Measurements from ENCODE around the gene ADGRL1.
A peak's percentile ranks its signal among the peaks of the same experiment; 100 is the strongest.

ADGRL1 gene

DNA sequence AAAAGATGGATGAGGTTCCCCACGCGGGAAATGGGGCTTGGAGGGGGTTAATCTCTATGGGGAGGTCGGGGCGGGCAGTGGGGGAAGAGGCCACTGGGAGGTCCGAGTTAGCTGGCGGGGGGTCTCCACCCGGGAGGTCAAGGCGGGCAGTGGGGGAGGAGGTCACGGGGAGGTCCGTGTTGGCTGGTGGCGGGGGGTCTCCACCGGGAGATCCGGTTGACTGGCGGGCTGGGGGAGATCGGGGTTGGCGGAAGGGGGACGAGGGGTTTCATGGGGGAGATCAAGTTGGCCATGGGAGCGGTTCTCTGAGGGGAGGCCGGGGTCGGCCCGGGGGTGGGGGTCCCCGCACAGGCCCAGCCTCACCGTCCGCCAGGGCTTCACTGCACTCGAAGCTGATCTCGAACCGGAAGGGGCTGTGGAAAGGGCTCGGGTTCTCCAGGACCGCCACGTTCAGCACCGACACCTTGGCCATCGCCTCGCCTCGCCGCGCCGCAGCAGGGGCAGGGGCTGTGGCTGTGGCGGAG, 69.9 kb downstream of the ADGRL1 start:
- DNase-seq: no peak

DNA sequence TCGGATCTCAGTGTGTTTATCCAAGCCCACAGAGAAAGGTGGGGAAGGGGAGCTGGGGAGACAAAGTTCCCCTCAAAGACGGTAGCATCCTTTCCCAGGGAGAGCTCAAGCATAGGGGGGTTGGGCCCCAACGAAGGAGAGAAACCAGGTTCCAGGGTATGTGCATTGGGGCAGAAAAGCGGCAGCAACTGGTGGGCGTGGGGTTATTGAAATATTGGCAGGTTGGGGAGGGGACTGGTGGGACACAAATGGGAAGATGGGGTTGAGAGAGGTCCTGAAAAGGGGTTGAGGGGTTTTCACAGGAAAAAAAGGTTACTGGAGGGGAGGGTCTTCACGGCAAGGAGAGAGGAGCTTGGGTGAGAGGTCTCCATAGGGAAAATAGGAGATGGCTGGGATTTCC, 70.6 kb downstream of the ADGRL1 start:
- no peak for DNase-seq

DNA sequence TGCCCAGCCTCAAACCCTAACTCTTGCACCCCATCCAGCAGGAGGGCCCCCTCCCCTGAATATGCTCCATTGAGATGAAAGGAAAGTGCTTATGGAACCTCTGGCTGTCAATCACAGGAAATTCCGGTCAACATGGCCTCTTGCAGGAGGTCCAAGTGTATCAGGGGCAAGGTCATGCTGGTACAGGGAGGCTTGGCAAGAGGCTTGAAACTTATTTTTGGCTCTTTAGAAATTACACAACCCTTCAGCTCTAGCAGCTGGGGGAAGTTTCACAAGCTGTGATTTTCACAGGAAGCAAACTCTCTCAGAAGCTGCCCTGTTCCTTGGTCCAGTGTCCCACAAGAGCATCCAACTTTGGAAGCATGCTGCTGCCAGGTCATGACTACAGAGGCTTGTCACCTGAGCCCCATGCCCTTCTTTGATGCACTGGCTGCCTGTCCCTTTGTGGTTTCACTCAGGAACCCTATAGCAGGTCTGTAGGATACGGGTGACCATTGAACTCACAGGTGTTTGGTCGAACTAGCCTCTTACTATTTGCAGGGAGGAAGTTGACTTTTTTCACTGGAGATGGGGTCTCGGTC, 78.0 kb downstream of the ADGRL1 start:
- no peak for DNase-seq

DNA sequence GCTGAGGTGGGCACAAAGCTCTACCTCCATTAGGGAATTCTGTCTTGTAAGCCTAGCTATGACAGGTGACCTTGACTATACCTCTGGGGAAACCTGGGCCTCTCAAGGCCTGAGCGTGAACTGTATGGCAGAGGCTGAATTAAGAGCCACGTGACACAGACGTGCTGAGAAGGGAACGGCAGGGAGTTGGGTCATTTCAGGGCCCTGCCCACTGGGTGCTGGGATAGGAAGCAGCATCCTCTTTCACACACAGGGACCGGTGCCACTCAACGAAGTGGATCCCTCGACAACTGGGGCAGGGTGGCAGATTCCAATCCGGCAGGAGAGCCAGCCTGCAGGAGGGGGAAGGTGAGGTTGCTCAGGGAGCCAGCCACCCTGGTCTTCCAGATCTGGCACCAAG, 78.8 kb downstream of the ADGRL1 start:
- no peak for DNase-seq

DNA sequence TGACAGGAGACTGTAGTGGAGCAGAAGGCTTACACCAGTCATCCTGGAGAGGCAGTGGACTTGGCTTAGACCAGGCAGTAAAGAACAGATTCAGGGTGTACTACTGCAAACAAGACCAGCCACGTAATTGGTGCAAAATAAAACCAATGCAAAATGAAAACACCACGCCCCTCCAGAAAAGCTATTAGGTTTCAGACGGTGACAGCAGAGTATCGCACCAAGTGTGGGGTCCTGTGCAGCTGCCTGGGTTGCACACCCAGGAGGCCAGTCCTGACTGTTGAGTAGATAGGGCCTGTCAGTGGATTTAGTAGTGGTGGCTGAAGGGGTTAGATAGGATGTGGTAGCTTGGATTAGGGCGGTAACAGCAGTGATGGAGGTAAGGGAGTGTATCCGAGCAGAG, 83.0 kb downstream of the ADGRL1 start:
- no peak for DNase-seq

DNA sequence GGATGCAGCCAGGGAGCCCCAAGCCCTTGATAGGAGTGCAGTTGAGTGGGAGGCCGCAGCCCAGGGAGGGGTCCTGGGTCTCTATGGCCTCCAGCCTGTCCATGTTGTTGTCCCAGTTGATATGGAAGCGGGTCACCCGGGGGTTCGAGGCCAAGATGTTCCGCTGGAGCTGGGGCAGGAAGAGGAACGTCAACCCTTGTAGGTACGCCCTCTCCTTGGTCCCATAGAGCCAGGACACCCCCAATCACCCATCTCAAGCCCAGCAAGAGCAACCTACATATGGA, 85.5 kb downstream of the ADGRL1 start:
- DNase-seq: no peak

DNA sequence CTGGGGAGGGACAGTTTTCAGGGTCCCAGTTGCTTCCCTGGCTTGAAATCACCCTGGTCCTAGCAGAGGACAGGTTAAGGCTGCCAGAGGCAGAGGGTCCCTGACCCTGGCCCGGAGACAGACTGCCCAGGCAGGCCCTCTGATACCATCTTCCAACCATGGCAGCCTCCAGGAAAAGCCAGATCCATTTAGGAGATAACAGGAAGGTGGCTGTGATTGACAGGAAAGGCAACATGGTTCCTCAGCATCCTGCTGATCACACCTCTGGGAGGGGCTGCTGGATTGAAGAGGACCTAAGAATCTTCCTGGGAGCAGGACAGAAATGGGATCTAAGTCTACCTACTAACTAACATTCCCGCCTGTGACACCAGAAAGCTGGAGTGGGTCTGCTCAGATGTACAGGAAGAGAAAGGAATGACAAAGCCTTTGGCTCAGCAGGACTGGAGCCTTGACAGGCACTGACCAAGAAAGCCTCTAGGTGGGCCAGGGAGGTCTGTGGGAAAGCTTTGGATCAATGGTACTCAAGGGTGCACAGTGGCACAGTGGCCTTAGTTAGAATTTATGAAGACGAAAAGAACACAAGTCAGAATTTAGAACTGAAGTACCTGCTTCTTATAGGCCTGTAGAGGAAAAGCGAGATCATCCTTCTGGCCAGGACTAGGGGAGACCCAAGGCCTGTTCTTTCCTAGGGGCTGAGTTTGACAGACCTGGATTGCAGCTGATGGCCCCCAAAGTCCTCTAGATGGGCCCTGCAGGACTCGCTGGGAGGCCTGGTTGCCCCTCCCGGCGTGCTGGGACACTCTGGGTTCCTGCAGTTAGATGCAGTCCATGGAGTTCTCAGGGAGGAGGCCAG, 86.1 kb downstream of the ADGRL1 start:
- DNase-seq: no peak

DNA sequence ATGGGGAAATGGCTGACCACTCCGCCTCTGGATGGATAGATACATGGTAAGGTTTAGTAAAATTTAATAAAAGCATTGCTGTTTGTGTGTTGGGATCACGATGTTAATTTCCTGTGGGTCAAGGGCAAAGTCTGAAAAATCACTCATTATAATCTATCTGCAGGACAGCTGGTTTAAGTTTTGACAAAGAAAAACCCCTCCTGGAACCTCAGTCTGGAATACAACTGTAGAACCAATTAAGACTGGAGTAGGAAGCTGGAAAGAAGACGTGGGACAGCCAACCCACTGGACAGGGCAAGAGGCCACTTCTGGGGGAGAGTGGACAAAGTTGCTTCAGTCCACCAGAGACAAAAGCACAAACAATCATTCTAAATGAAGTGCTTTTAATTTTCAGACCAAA, 86.8 kb downstream of the ADGRL1 start:
- no peak for DNase-seq

DNA sequence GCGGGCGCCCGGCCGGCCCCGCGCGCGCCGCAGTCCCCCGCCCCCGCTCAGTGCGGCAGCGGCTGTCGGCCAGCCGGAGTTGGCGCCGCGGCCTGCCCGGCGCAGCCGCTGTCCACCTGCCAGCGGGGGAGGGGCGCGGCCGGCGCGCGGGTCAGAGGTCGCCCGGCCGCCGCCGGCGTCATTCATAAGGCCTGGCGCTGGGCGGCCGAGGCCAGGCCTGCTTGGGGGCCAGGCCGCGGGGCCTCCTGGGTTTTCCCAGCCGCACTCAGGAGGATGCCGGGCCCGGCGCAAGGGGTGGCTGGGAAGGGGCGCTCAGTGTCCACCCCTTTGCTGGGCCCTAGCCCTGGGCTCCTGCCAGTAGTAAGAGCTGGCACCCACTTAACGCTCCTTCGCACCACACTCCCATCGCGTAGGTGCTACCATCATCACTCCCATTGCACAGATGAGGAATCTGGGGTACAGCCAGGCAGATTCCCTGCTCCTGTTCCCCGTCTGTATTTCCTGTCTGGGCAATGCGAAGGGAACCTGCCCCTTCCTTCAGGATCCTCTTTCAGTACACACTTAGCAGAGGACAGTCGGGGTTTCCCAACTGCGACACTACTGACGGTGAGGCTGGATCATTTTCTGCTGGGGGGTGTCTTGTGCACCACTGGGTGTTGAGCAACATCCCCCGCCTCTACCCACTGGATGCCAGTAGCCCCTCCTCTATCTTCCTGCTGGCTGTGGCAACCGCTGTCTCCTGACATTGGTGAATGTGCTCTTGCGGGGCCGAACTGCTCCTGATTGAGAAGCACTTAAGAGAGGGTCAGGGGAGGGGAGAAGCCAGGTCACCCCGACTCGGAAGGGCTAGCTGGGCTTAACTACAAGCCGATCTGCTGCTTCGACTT, 87.6 kb downstream of the ADGRL1 start:
- DNase-seq: peak; percentile 11

DNA sequence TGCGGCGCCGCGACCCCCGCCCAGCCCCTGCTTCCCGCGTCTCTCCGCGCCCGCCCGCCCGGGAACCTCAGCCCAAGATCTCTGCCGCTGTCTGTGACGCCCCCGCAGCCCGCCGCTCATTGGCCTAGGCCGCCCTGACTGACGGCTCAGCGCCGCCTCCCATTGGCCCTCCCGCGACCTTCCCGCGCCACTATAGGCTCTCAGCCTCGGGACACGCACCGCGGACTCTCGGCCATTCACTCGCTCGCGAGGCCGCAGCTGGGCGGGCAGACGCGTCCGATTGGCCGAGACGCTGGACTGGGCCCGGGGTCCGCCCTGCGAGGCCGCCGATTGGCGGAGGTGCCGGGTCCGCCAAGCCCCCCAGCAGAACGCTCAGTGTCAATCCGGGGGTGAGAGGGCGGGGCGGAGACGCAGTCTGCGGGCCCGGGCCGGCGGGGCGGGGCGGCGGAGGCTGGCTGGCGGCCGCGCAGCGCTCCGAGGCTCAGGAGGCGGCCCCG, 88.3 kb downstream of the ADGRL1 start, which contains the start of gene PRKACA:
PRKACA (minus strand) TSS at position 95 of the 497 bp plus-strand sequence. CDS start 215 bp downstream, outside the sequence.
- peak; percentile 98 for DNase-seq

DNA sequence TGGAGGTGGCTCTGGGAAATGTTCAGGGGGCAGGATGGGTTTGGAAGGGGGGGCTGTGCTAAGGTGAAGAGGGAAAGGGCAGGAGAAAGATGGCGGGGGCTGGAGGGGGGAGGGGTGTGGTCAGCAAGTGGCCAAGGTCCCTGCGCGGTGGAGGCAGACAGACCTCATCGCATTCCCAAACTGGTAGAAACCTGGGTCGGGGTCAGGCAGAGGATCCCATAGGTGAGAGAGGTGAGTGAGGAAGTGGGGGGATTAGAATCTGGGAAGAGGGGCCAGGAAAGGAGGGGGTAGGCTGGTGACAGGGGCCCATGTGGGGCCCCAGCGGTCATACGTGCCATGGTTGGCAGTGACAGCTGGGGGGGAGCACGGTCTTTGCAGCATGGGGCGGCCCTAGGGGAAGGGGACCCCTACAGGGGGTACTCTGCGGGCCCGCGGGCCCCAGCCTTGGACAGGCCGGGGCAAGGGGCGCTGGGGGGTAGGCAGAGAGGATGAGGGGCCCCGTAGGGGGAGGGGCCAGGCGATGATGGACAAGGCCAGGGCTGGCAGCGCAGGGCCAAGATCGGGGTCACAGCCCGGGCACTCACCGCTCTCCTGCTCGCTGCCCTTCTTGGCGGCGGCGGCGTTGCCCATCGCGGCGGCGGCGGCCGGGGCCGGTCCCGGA, 88.9 kb downstream of the ADGRL1 start:
- DNase-seq: no peak

DNA sequence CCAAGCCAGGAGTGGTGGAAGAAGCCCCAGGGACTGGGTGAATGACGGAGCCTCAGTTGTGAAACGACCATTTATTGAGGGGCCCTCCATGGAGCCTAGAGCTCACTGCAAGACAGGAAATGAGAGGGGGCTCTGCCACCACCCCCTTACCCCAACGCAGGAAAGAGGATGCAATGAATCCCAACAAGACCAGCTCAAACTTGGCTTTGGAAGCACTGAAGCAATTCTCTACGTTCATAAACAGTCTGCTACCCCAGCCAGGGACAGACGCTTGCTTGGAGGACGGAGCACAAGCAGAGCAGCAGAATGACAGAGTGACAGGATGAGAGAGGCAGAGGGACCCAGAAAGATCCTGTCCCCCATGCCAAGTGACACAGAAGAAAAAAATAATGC, 89.4 kb downstream of the ADGRL1 start:
- DNase-seq: no peak

DNA sequence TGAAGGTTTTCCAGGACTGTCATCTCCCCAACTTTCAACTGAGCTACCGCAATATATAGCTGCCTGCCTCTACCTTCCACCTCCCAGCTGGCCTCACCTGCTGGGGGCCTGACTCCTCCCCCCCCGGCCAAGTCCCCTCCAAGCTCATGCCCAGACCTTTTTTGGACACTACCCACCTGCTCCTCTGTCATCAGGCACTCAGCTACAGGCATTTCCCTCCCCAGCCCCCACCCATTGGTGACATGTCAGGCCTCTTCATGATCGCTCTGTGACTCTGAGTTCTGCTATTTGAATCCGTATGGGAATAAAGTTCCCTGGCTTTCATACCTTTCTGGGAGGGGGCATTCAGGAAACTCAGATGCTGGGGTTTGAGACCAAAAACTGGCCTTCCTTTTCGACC, 90.2 kb downstream of the ADGRL1 start:
- no peak for DNase-seq

DNA sequence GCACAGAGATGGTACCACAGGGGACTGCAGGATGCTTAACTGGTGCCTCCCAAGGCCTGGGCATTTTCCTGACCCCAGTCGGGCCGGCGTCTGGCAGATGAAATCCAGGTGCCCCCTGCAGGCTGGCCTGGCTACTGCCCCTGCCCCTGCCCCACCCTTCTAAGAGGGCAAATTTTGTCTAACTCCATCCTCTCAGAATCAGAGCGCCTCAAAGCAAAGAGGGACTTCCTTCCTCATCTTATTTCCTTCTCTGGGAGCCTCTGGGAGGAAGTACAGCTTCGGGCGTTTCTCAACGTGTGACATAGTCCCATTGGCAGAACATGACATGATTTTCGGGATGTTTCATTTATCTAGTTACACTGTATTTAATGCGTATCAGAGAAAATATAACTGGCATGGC, 91.1 kb downstream of the ADGRL1 start:
- peak; percentile 25 for DNase-seq

DNA sequence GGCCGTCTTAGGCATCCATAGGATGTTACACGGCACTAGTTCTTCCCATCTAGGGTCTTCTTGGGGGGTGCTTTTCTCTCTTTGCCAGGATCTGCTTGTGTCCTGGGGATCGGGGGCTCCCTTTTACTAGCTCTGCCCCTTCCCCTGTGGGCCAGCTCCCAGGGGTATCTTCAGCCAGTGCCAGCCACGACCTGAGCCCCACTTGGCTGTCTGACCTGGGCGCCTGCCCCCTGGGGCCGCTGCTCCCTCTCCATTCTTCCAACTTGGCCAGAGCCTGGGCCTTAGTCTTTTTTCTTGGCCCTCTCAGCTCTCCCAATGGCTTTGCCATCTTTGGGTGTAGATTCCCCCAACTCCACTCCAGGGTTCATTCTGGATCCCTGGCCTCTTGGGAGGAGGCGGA, 91.5 kb downstream of the ADGRL1 start:
- DNase-seq: no peak

DNA sequence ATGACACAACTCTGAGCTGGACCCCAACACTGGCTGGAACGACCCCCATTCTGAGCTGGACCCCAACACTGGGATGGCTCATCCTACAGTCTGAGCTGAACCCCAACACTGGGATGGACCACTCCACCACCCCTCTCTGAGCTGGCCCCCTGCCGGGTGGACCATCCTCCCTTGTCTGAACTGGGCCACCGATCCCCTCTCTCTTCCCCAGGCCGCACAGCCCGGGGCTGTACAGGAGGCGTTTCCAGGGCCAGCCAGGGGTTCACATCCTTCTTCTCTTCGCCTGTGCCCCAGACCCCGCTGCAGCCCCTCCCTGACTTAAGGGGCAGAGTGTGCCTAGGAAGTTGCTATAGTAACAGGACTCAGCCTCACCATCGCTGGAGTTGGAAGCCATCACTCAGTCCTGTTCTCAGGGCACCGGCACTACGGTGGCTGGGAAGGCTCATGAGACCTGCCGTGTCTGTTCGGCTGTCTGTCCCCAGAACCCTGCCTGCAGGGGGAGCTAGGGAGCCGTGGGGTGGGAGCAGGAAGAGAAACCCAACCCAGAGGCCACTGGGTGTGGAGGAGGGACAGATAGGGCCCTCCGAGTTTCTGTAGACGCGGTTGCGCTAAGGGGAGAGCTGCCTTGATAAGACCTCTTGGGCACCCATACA, 92.1 kb downstream of the ADGRL1 start:
- DNase-seq: no peak

DNA sequence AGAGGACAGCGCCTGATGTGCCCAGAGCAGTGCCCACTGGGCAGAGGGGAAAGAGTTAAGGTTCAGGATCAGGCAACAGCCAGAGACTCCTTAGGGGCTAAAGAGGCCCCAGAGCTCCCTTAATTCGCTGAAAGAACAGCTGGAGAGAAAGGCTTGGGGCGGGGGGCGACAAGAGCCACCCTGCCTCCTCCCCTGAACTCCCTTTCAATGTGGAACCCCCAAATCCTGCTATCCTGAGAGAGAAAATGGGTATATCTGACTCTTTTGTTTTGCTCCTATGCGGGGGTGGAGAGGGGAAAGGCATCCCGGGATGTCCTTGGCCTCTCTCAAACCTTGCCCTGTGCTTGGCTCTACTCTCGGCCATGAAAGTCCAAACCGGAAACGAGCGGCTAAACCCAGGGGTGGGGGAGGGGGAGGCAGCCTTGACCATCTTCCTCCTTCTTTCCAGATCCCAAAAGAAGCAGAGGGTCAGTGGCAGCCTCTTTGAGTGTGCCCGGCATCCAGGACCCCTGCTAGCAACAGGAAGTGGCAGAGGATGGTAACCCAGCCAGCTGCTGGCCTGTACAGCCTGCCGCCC, 93.1 kb downstream of the ADGRL1 start:
- no peak for DNase-seq

DNA sequence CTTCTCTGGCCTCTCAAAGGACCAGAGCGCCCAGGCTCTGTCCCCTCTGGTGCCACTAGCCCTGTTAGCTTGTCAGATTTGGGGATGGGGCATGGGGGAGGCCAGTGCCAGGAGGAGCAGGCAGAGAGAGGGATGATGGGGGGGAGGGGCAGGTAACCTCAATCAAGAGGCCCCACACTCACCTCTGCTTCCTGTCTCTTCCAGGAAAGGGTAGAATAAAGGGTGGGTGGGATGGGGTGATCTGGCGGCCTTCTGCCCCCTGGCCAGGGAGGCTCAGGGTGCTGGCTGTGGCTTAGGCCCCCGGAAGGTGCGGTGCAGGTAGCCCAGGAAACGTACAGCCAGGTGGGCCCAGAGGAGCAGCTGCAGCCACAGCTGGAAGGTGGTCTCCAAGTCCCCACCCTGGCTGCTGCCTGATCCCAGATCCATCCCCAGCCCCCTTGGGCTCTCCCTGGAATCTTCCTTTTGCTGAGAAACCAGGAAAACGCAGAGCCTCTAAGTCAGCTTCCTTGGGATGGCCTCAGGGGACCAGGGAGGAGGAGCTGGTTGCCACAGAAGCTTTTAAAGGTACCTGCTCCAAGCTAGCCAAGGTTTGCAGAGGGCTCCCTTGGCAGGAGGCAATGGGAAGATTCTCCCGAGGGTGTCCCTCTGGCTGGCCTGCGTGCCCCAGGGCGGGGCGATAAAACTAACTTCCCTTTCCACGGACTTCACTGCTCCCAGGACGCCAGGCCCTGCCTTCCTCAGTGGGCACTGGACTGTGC, 93.7 kb downstream of the ADGRL1 start:
- DNase-seq: no peak

DNA sequence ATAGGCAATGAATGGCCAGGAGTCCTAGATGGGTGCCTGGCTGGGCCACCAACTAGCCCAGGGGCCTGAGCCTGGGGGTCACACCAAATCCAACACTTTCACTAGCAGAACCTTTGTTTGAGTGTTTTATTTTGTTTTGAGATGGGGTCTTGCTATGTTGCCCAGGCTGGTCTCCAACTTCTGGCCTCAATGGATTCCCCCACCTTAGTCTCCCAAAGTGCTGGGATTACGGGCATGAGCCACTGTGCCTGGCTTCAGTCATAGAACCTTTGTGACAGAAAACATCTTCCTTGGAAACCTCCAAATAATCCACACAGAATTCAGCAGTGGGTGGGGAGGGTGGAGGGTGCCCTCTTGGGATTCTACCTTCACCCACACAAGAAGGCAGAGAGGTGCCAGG, 94.5 kb downstream of the ADGRL1 start:
- DNase-seq: no peak

DNA sequence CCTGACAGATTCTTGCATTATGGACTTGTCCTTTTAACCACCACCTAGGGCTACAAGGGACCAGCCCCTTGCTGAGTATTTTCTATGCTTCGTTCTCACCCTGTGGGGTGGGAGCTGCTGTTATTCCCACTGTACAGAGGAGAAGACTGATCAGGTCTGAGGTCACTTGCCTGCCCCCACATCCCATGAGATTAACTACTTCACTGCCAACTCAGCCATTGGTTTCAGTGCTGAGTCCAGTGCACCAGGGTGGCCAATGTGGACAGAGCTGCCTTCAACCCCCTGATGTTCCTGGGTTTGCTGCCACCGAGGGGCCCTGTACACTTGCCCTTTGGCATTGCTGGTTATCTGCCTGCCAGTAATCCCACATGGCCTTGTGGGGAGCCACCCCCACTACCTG, 95.3 kb downstream of the ADGRL1 start:
- no peak for DNase-seq
